ENCODE results near the gene ZNF444. TPM values are rescaled to one million over a fixed set of nuclear protein-coding genes. Genes with fewer than 3 reads are reported as not detected.
A peak's percentile ranks its signal among the peaks of the same experiment; 100 is the strongest.
"Not testable (repeated sequence)": the region's sequence is repeated elsewhere in the genome, so short reads cannot be mapped to it uniquely, and the experiment has no call there.

Gene ZNF444
- total RNA-seq, 1 experiment from 2014 or later: 30.2 TPM

DNA sequence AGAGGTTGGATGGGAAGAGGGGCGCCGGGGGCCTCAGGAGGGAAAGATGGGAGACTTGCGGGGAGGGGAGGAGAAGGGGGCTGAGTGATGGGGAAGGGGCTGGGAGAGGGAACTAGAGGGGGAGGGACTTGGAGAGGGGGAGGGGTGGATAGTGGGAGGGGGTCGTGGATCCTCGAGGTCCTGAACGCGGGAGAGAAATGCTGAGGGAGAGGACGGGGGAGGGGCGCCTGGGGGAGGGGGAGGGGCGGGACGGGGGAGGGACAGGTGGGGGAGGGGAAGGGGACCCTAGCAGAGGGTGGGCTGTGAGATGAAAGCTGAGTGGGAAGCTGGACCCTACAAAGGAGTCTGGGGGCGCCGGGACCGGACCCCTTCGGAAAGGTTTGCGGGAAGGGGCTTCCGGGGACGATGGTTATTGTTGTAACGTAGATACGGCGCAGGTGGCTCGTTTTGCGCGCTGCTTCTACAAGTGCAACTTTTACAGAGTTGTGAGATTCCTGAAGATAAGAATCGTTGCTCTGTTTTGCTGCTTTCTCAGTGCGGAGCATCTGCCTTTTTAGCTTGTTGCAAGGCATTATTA lies 418 bp downstream of the ZNF444 start:
- in situ Hi-C loops (cut with HindIII; ENCODE audit: low sequenced_read_pairs): no loop called here
- no peak for DNase-seq (ENCODE audit: low spot score)

DNA sequence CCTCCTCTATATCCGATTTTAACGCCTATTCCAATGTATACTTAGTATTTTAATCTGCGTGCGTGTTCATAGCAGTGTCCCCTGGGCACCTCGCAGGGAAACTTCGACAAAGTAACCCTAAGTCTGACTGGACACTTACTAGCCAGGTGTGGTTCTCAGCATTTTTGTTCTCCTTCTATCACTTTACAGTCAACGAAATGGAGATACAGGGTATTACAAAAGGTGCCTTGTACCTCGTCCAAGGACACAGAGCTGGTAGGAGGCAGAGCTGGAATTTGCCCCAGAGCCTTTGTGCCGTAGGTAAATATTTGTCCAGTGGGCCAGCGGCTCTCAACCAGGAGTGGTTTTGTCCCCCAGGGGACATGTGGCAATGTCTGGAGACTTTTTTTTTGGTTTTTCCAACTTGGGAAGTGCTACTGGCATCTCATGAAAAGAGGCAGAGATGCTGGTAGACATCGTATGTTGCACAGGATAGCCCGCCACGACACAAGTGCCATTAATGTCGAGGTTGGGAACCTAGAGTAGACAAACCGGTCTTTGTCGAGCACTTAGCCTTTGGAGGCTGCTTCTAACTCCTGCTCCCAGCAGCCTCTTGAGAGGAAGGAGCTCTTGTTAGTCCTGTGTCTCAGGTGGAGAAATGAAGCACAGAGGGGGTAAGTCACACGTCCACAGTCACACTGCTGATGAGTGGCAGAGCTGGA lies 1.1 kb downstream of the ZNF444 start:
- in situ Hi-C loops (cut with HindIII; ENCODE audit: low sequenced_read_pairs): no loop called here
- DNase-seq (ENCODE audit: low spot score): no peak

DNA sequence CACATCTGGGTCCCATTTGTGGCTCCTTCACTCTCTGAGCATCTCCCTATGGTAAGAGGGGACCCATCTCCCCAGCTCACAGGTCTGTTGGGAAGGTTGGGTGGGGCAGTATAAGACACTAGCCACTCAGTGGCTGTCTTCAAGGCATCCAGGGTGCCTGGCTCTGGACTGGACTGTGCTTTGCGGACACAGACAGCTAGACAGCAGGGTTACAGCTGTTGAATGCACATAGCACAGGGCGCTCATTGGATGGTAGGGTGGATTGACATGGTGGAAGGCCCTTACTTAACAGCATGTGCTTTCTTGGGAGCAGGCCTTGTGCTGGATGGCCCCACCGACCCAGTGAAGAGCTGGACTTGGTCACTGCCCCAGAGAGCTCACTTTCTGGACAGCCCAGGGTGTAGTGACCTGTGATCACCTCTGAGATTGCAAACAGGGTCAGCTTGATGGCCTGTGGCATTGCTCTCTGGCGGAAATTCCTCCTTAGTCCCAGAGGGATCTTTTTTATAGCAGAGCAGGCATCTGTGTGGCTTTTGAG lies 1.9 kb downstream of the ZNF444 start:
- in situ Hi-C loops (cut with HindIII; ENCODE audit: low sequenced_read_pairs): no loop called here
- DNase-seq (ENCODE audit: low spot score): no peak

DNA sequence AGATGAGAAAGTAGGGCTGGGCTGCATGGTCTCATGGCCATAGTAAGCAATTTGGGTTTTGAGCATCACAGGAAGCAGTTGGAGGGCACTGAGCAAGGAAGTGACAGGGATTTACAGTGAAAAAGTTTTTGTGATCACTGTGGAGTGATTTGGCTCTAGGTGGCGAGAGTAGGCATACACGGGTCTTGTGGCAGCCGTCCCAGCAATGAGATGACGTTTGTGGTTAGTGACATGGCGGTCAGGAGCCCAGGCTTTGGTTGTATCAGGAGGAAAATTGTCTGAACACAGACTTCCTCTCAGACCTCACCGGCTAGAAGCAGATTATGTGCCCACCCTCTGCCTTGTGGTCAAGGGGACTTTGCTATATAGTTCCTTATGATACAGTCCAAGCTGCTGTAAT lies 3.3 kb downstream of the ZNF444 start:
- in situ Hi-C loops (cut with HindIII; ENCODE audit: low sequenced_read_pairs): no loop called here
- DNase-seq (ENCODE audit: low spot score): no peak

DNA sequence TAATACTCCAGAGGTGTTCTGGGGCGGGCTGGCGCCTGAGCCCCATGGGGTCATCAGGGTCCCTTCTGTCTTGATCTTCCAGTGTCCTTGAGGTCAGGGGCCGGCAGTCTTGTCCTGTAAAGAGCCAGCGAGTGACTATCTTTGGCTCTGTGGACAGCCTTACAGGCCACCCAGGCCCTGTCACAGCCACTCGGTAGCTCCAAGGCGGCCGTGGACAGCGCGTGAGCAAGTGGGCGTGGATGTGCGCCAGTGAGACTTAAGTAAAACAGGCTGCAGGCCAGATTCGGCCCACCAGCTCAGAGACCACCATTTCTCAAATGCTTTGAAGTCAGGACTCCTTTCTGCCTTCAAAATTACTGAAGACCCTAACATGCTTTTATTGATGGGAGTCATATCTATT lies 3.7 kb downstream of the ZNF444 start:
- in situ Hi-C loops (cut with HindIII; ENCODE audit: low sequenced_read_pairs): no loop called here
- DNase-seq (ENCODE audit: low spot score): no peak

DNA sequence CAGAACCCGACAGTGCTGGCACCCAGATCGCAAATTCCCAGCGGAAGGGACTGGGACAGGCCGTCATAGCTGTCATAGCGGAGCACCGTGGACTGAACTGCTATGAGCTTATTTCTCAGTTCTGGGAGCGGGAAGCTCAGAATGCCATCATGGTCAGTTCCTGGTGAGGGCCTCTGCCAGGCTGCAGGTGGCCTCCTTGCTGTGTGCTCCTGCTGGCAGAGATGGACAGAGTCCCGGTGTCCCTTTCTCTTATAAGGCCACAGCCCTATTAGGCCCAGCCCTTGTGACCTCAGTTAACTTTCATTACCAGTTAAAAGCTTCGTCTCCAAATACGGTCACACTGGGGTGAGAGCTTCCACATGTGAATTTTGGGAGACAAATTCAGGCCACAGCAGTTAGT lies 4.6 kb downstream of the ZNF444 start:
- in situ Hi-C loops (cut with HindIII; ENCODE audit: low sequenced_read_pairs): no loop called here
- DNase-seq (ENCODE audit: low spot score): no peak

DNA sequence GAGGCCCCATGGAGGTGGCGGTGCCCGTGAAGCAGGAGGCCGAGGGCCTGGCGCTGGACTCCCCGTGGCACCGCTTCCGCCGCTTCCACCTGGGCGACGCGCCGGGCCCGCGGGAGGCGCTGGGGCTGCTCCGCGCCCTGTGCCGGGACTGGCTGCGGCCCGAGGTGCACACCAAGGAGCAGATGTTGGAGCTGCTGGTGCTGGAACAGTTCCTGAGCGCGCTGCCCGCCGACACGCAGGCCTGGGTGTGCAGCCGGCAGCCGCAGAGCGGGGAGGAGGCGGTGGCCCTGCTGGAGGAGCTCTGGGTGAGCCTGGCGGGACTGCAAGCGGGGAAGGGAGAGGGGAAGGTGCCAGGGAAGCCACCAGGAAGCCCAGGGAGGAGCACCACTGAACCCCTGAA lies 5.8 kb downstream of the ZNF444 start:
- in situ Hi-C loops (cut with HindIII; ENCODE audit: low sequenced_read_pairs): no loop called here
- DNase-seq (ENCODE audit: low spot score): peak; percentile 40

DNA sequence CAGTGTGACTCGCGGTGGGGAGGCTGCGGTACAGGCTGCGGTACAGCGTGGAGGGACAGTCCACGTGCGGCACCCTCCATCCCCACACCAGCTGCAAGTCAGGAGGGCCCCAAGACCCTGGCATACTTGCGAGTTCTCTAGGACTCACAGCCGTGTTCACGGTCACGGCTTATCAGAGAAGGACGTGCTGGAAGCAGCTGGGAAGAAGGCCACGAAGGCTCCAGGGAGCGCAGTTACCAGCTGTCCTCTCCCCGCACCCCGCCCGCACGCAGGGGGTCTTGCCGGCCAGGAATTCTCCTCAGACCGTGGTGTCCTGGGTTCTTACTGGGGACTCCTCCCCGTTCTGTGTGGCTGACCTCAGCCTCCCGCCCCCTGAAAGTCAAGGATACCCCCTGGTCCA lies 6.2 kb downstream of the ZNF444 start:
- DNase-seq (ENCODE audit: low spot score): no peak
- in situ Hi-C loops (cut with HindIII; ENCODE audit: low sequenced_read_pairs): no loop called here

DNA sequence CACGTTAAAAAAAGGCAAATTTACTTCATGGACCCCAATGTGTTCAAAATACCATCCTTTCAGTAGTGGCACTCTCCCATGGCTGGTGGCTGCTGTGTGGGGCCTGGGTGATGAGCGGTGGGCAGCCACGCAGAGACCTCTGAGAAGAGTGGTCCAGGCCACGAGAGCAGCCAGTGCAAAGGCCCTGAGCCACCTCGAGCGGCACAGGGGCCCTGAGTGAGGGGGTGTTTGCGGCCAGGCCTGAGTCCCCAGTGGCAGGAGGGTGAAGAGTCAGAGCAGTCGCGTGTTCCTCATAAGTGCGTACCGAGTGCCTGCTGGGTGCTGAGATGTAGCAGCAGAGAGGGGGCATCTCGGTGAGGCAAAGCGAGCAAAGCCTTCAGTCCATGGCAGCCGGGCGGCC lies 7.0 kb downstream of the ZNF444 start:
- no peak for DNase-seq (ENCODE audit: low spot score)
- in situ Hi-C loops (cut with HindIII; ENCODE audit: low sequenced_read_pairs): no loop called here

DNA sequence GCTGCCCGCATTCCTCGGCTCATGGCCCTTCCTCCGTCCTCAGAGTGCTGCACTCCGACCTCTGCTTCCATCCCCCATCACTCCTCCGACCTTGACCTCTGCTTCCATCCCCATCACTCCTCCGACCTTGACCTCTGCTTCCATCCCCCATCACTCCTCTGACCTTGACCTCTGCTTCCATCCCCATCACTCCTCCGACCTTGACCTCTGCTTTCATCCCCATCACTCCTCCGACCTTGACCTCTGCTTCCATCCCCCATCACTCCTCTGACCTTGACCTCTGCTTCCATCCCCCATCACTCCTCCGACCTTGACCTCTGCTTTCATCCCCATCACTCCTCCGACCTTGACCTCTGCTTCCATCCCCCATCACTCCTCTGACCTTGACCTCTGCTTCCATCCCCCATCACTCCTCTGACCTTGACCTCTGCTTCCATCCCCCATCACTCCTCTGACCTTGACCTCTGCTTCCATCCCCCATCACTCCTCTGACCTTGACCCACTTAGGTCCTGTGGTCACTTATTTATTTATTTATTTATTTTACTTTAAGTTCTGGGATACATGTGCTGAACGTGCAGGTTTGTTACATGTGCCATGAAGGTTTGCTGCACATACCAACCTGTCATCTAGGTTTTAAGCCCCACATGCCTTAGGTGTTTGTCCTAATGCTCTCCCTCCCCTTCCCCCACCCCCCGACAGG lies 8.0 kb downstream of the ZNF444 start:
- in situ Hi-C loops (cut with HindIII; ENCODE audit: low sequenced_read_pairs); DNase-seq (ENCODE audit: low spot score): not testable (repeated sequence)

DNA sequence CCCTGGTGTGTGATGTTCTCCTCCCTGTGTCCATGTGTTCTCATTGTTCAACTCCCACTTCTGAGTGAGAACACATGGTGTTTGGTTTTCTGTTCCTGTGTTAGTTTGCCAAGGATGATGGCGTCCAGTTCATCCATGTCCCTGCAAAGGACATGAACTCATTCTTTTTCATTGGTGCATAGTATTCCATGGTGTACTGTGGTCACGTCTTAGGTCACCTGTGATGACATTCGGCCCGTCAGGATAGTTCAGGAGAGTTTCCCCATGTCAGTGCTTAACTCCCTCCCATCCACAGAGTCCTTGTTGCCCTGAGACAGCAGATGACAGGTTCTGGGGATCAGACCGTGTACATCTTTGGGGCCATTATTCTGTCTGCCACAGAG lies 8.6 kb downstream of the ZNF444 start:
- no peak for DNase-seq (ENCODE audit: low spot score)
- in situ Hi-C loops (cut with HindIII; ENCODE audit: low sequenced_read_pairs): no loop called here

DNA sequence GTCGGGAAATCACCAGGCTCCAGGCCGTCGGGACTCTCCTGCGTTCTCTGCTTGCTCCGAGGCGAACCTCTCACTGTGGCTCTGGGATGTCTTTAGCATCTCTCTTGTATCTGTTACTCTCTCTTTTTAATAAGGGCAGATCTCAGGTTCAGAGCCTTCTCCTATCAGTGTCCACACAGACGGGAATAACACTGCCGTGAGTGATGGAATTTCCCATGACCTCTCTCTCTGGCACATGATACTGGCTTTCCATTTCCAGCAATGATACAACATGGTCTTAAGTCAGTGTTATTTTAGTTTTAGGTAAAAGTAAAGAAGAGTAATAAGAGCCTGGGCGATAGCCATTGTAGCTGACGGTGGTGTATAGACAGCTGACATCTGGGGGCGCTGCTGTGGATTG lies 9.3 kb downstream of the ZNF444 start:
- no peak for DNase-seq (ENCODE audit: low spot score)

DNA sequence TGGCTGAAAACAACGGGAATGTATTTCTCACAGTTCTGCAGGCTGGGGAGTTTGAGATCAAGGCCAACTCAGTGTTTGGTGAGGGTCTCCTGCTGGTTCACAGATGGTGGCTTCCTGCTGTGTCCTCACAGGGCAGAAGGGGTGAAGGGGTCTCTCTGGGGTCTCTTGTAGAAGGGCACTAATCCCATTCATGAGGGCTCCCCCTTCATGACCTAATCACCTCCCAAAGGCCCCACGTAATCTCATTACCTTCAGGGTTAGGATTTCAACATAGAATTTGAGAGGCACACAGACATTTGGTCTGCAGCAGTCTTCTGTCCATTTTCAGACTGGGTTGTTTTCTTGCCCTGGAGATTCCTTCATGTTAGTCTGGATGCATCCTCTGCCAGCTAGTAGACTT lies 11.6 kb downstream of the ZNF444 start:
- in situ Hi-C loops (cut with HindIII; ENCODE audit: low sequenced_read_pairs): no loop called here
- DNase-seq (ENCODE audit: low spot score): no peak

More for the DNA sequence above, 9.3 kb downstream of the ZNF444 start:
- in situ Hi-C loops (cut with HindIII; ENCODE audit: low sequenced_read_pairs): no loop called here

DNA sequence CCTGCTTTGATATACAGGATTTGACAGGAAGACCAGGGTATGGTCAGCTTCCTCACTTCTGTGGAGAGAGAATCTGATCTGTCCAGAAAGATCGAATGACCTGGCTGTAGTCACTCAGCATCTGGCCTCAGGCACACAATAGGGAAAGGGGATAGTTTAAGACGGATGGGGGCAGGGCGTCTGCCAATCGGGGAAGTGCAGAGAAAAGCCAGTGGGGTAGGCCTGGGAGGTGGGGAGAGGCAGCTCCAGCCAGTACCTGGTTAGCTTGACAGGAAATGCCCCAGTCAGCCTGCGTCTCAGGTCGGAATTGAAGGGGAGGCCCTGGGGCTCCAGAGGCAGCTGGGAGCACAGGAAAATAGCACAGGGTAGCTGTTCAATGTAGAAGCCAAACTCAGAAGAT lies 12.4 kb downstream of the ZNF444 start:
- in situ Hi-C loops (cut with HindIII; ENCODE audit: low sequenced_read_pairs): no loop called here
- no peak for DNase-seq (ENCODE audit: low spot score)

DNA sequence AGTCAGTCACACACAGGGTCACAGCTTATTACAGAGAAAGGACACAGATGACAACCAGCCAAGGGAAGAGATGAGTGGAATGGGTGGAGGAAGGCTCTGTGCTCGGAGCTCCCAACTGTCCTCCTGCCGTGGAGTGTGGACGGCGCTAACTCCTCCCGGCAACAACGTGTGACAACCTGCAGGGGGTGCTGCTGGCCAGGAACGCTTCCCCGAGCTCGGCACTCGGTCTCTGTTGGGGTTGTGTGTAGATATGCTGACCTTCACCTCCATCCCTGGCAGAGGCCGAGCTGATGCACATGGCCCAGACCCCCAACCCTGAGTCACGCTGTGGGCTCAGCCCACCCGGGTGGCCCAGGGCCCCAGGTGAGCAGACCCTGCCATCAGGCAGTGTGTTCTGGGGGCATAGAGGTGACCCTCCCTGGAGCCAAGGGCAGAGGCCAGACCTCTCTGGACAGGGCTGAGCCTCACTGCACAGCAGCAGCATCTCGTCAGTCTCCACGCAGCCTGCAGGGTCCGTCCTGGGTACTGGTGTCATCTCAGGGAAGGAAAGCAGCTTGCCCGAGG lies 14.1 kb downstream of the ZNF444 start:
- in situ Hi-C loops (cut with HindIII; ENCODE audit: low sequenced_read_pairs): no loop called here
- DNase-seq (ENCODE audit: low spot score): no peak

DNA sequence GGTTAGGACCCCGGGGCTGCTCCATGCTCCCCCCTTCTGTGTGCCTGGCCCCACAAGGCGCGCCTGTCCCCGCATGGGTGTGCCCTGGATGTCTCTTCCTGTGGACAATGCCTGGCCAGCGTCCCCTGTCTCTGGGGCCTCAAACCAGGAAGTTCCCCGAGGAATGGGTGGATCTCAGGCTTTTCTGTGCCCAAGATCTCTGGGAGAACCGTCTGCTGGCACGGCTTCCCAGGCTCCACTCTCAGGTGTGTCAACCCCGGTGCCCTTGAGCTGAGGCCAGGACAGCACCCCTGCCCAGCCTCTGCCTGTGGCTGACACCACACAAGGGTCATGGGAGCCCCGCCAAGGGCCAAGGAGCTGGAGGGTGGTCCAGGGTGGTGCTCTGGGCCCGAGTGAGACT lies 15.7 kb downstream of the ZNF444 start:
- in situ Hi-C loops (cut with HindIII; ENCODE audit: low sequenced_read_pairs): no loop called here
- no peak for DNase-seq (ENCODE audit: low spot score)

DNA sequence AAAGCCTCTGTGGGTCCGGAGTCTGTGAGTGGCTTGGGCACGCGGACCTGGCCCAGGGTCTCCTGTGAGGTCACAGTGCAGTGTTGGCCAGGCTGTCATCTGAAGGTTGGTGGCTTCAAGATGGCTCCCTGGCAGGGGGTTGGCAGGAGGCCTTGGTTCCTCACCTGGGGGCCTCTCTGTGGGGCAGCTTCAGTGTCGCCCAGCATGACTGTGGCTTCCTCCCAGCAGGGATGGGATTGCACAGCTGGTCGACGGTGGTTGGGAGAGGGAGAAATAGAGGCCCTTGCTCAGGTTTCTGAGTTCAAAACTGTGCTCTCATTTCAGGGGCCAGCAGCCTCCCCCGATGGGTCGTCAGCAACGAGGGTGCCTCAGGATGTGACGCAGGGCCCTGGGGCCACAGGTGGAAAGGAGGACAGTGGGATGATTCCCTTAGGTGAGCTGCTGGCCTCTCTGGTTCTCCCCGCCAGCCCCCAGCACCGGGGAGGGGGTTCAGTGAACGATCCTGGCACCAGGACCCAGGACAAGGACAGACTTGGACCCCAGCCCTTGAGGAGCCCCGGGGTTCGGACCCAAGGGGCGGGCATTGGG lies 17.2 kb downstream of the ZNF444 start:
- in situ Hi-C loops (cut with HindIII; ENCODE audit: low sequenced_read_pairs): no loop called here
- no peak for DNase-seq (ENCODE audit: low spot score)

DNA sequence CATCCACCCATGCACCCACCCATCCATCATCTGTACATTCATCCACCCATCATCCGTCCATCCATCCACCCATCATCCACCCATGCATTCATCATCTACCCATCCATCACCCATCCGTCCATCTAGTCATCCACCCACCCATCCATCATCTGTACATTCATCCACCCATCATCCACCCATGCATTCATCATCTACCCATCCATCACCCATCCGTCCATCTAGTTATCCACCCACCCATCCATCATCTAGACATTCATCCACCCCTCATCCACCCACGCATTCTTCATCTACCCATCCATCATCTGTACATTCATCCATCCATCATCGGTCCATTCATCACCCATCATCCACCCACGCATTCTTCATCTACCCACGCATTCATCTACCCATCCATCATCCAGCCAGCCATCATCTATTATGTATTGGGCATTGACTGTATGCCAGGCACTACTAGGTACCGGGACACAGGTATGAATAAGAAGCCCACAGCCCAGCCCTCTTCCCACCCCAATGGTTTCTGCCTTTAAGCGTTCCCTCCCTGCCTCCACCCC lies 18.0 kb downstream of the ZNF444 start:
- DNase-seq (ENCODE audit: low spot score): no peak
- in situ Hi-C loops (cut with HindIII; ENCODE audit: low sequenced_read_pairs): no loop called here

DNA sequence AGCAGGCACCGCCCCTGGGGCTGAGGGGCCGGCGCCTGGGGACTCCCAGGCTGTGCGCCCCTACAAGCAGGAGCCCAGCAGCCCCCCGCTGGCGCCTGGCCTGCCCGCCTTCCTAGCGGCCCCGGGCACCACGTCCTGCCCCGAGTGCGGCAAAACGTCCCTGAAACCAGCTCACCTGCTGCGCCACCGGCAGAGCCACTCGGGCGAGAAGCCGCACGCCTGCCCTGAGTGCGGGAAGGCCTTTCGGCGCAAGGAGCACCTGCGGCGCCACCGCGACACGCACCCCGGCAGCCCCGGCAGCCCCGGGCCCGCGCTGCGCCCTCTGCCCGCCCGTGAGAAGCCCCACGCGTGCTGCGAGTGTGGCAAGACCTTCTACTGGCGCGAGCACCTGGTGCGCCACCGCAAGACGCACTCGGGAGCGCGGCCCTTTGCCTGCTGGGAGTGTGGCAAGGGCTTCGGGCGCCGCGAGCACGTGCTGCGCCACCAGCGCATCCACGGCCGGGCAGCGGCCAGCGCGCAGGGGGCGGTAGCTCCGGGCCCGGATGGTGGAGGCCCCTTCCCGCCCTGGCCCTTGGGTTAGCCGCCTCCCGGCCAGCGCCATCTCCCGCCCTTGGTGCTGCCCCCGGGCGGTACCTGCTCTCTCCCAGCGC lies 18.7 kb downstream of the ZNF444 start:
- no peak for DNase-seq (ENCODE audit: low spot score)
- in situ Hi-C loops (cut with HindIII; ENCODE audit: low sequenced_read_pairs): no loop called here
